Measurements from ENCODE around the gene CNN3. TPM values are rescaled to one million over a fixed set of nuclear protein-coding genes. Genes with fewer than 3 reads are reported as not detected.

Gene CNN3
- total RNA-seq, 1 donor = 211 TPM

DNA sequence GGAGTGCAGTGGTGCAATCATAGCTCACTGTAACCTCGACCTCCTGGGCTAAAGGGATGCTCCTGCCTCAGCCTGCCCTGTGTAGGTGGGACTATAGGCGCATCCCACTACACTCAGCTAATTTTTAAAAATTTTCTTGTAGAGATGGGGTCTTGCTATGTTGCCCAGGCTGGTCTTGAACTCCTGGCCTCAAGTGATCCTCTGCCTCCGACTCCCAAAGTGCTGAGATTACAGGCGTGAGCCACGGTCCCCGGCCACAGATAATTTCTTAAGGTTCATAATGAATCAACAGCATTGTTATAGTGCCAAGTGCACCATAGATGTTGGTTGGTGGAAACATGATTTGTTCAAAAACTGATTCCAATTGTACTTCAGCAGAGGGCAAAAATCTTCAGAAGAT lies 42.2 kb upstream of the CNN3 start:
- no peak overlapping the region for H3K4me3 ChIP-seq (ENCODE audit: low read depth, low read length)
- no peak for DNase-seq (ENCODE audit: low read depth)
- TF ChIP-seq, protein P1, sequence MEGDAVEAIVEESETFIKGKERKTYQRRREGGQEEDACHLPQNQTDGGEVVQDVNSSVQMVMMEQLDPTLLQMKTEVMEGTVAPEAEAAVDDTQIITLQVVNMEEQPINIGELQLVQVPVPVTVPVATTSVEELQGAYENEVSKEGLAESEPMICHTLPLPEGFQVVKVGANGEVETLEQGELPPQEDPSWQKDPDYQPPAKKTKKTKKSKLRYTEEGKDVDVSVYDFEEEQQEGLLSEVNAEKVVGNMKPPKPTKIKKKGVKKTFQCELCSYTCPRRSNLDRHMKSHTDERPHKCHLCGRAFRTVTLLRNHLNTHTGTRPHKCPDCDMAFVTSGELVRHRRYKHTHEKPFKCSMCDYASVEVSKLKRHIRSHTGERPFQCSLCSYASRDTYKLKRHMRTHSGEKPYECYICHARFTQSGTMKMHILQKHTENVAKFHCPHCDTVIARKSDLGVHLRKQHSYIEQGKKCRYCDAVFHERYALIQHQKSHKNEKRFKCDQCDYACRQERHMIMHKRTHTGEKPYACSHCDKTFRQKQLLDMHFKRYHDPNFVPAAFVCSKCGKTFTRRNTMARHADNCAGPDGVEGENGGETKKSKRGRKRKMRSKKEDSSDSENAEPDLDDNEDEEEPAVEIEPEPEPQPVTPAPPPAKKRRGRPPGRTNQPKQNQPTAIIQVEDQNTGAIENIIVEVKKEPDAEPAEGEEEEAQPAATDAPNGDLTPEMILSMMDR (IDR thresholded peaks at IDR 0.05; ENCODE audit: insufficient read depth, low read length) = no peak

DNA sequence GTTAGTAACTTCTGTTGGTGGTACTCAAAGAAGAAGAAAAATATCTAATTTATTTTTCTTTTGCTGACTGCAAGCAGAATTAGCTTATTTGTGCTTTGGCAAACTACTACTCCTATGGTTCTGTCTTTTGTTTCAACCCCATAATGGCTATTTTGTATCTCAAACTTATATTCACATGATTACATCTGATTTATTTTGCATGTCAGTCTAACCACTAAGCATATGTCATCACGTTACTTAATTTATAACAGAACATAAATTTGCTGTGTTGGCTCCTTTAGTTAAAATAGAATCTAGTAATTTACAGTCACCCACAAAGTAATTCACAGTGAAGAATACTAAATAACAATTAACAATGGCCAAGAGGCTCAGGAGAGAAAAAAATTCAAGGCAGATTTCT lies 39.1 kb upstream of the CNN3 start:
- no peak for DNase-seq (ENCODE audit: low read depth)
- TF ChIP-seq, protein P1 (IDR thresholded peaks at IDR 0.05; ENCODE audit: insufficient read depth, low read length) = no peak
- H3K4me3 ChIP-seq (ENCODE audit: low read depth, low read length) = no peak overlapping the region

DNA sequence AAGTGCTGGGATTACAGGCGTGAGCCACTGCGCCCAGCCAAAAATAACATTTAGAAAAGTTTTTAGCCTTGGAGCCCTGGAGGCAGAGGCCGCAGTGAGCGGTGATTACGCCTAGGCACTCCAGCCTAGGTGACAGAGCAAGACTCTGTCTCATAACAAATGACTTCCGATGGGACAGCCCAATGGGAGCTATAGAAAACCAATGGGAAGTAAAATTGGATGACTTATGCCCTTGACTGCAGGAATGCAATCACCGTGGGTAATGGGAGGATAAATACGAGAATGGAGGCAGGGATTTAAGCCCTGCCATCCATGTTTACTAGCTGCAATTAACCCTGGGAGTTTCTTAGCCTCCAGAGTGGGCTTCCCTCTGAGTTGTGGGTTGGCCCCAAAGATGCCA lies 37.0 kb upstream of the CNN3 start:
- no peak for DNase-seq (ENCODE audit: low read depth)
- TF ChIP-seq, protein P1 (IDR thresholded peaks at IDR 0.05; ENCODE audit: insufficient read depth, low read length) = no peak
- H3K4me3 ChIP-seq (ENCODE audit: low read depth, low read length) = no peak overlapping the region

DNA sequence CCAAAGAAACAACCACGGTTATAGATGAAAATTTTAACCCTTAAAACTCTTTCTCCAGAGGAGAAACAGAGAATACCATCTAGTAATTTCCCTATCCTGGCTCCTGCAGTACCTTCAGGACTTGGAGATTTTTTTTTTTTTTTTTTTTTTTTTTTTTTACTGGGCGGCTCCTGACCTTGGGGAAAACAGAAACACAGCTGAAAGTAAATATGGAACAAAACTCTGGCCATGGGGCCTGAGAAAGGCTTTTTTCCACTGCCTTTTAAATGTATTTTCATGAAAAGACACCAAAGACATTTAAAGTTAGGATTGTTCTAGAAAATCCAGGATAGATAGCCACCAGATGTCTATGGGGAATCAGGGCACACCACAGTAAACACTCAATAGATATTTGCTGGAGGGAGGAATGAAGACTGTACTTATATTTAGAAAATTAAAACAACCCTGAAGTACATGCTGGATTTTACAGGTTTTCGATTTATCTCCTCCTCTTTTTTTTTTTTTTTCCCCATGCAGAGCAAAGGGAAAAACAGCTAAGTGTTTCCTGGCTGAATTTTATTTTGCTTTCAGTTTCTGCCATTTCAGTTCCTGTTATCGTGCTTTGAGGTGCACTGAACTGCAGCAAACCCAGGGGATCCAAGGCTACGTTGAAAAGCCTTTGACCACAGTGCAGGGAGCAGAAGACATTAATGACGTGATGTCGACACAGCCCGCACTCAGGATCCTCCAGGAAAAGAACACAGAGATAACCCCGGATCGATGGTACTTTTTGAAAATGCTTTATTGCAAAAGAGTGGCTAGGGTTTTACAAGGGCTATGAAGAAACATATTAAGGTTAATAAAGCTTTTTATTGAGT lies 35.7 kb upstream of the CNN3 start:
- DNase-seq (ENCODE audit: low read depth) = peak; percentile 63
- H3K4me3 ChIP-seq (ENCODE audit: low read depth, low read length) = peak overlapping the region; percentile 60
- TF ChIP-seq, protein P1 (IDR thresholded peaks at IDR 0.05; ENCODE audit: insufficient read depth, low read length) = no peak

DNA sequence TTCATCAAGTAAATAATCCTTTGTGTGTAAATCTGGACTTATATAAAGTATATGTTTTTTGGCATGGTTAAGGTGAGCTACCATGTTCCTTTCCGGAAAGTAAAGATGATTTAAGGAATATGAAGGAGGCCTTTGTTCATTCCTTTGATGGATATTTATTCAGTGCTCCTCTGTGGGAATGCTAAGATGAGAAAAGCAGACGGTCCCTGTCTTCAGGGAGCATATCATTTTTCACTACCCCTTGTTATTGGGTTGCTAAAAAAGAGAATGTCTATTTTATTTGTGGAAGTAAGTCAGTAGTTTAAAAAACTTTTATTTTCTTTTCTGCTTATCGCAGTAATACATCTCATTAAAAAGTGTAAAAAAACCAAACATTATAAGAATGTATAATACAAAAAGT lies 35.1 kb upstream of the CNN3 start:
- no peak overlapping the region for H3K4me3 ChIP-seq (ENCODE audit: low read depth, low read length)
- TF ChIP-seq, protein P1 (IDR thresholded peaks at IDR 0.05; ENCODE audit: insufficient read depth, low read length) = no peak
- DNase-seq (ENCODE audit: low read depth) = no peak

DNA sequence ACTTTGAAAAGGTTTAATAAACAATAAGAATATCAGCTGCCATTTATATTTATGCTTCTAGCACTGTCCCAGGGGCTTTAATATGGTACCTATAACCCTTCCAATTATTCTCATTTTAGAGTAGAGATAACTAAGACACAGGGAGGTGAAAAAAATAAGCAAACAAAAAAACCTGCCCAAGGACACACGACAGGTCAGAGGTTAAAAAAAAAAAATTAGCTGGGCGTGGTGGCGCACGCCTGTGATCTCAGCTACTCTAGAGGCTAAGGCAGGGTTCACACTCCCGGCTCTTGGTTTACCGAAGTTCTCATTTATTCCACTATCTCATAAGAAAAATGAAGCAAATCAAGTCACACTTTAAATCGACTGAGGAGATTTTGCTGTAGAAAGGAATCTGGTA lies 34.7 kb upstream of the CNN3 start:
- no peak for DNase-seq (ENCODE audit: low read depth)
- TF ChIP-seq, protein P1 (IDR thresholded peaks at IDR 0.05; ENCODE audit: insufficient read depth, low read length) = no peak
- no peak overlapping the region for H3K4me3 ChIP-seq (ENCODE audit: low read depth, low read length)

Measured in fibroblast of the aortic adventitia (primary cell).